ENCODE measurements around the gene TP63.

The TP63 gene

DNA sequence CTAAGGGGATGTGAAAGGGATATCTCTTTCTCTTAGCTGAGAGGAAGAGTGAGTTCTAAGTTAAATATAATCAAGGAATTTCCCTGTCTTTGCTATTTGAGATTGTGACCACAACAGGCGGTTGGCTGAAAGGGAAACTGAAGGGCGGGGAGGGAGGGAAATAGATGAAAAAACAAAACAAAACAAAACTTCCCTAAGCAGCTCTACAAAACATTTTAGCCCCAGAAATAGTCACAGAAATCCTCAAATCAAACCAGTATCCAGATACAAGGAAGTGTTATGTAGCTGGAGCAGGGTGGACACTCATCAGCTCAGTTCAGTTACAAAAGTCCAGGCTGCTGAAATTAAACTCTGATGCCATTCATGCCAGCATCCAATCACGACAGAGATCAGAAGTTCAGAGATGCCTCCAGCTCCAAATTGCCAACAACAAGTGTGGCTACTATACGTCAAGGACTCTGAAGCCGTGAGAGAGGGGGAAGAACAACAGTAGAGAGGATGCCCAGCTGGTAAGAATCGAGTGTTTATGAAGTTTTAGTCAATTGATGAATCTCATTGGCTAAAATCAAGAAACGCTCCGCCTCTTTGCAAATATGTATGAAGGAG, 319 bp upstream of the TP63 start:
- H4K20me1 ChIP-seq (ENCODE audit: insufficient read depth, low read length) = no peaks in the 10 kb centered on the region
- H2AFZ ChIP-seq (ENCODE audit: low read length) = no peak overlapping the region
- H3K9me3 ChIP-seq (ENCODE audit: low read length) = no peaks in the 10 kb centered on the region
- TF ChIP-seq EZH2 (IDR thresholded peaks at IDR 0.05; ENCODE audit: borderline replicate concordance, low read length) = no peak
- TF ChIP-seq, protein P1, sequence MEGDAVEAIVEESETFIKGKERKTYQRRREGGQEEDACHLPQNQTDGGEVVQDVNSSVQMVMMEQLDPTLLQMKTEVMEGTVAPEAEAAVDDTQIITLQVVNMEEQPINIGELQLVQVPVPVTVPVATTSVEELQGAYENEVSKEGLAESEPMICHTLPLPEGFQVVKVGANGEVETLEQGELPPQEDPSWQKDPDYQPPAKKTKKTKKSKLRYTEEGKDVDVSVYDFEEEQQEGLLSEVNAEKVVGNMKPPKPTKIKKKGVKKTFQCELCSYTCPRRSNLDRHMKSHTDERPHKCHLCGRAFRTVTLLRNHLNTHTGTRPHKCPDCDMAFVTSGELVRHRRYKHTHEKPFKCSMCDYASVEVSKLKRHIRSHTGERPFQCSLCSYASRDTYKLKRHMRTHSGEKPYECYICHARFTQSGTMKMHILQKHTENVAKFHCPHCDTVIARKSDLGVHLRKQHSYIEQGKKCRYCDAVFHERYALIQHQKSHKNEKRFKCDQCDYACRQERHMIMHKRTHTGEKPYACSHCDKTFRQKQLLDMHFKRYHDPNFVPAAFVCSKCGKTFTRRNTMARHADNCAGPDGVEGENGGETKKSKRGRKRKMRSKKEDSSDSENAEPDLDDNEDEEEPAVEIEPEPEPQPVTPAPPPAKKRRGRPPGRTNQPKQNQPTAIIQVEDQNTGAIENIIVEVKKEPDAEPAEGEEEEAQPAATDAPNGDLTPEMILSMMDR (IDR thresholded peaks at IDR 0.05; ENCODE audit: low read length) = no peak
- H3K79me2 ChIP-seq (ENCODE audit: insufficient read depth, low read length) = peaks cover 22% of the 10 kb centered on the region
- no peaks in the 10 kb centered on the region for H3K36me3 ChIP-seq (ENCODE audit: insufficient read depth, low read length)
- H3K27me3 ChIP-seq (ENCODE audit: insufficient read depth, low read length) = no peaks in the 10 kb centered on the region
- peak overlapping the region; percentile 73 for H3K27ac ChIP-seq (ENCODE audit: low read depth, low read length, poor library complexity, severe bottlenecking)
- H3K4me1 ChIP-seq (ENCODE audit: insufficient read depth, low read length, severe bottlenecking) = peaks cover 38% of the 10 kb centered on the region
- no peaks in the 10 kb centered on the region for H3K9me2 ChIP-seq (ENCODE audit: low read depth, low read length)
- peak overlapping the region; percentile 57 for H3K4me3 ChIP-seq (ENCODE audit: low read depth, low read length, poor library complexity, severe bottlenecking)
- no peaks in the 10 kb centered on the region for H3F3A ChIP-seq (ENCODE audit: insufficient read depth, low read length)
- H3K9ac ChIP-seq (ENCODE audit: low read length) = peak overlapping the region; percentile 43; the same call in 1 of the 2 replicates
- H3K4me2 ChIP-seq (ENCODE audit: low read length) = peak overlapping the region; percentile 57

- peak overlapping the region; percentile 43; the same call in 1 of the 2 replicates for H3K9ac ChIP-seq (ENCODE audit: low read length)
- peak overlapping the region; percentile 57 for H3K4me3 ChIP-seq (ENCODE audit: low read depth, low read length, poor library complexity, severe bottlenecking)
- no peaks in the 10 kb centered on the region for H3K9me2 ChIP-seq (ENCODE audit: low read depth, low read length)
- no peak for TF ChIP-seq EZH2 (IDR thresholded peaks at IDR 0.05; ENCODE audit: borderline replicate concordance, low read length)
- TF ChIP-seq, protein P1 (IDR thresholded peaks at IDR 0.05; ENCODE audit: low read length) = no peak
- no peaks in the 10 kb centered on the region for H3K27me3 ChIP-seq (ENCODE audit: insufficient read depth, low read length)
- peak overlapping the region; percentile 57 for H3K4me2 ChIP-seq (ENCODE audit: low read length)
- H3F3A ChIP-seq (ENCODE audit: insufficient read depth, low read length) = no peaks in the 10 kb centered on the region
- H2AFZ ChIP-seq (ENCODE audit: low read length) = no peak overlapping the region
- H3K4me1 ChIP-seq (ENCODE audit: insufficient read depth, low read length, severe bottlenecking) = peaks cover 38% of the 10 kb centered on the region
- H4K20me1 ChIP-seq (ENCODE audit: insufficient read depth, low read length) = no peaks in the 10 kb centered on the region
- no peaks in the 10 kb centered on the region for H3K9me3 ChIP-seq (ENCODE audit: low read length)
- peaks cover 22% of the 10 kb centered on the region for H3K79me2 ChIP-seq (ENCODE audit: insufficient read depth, low read length)
- H3K27ac ChIP-seq (ENCODE audit: low read depth, low read length, poor library complexity, severe bottlenecking) = peak overlapping the region; percentile 73
- no peaks in the 10 kb centered on the region for H3K36me3 ChIP-seq (ENCODE audit: insufficient read depth, low read length)
Observed at GRCh38 chr3:189631409-189631808, 220 bp downstream of the TP63 start.

DNA sequence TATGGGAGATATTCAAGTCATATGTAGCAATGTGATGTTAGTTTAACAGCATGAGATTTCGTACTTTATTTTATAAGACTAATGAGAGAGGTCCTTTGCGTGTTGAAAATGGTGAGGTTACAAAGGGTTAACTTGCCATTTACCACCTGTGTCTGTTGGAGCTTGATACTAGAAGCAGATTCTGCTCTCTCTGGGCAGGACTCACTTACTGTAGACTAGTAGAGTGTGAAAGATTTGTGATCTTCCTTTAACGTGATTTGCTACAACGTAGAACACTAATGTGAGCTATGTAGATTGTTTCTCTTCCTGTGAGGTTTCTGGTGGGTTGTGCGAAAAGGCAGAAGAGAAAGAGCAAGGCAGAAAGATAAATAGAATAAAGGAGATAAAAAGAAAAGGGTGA, 1.1 kb downstream of the TP63 start:
- Histone ChIP-seq H3K9ac (ENCODE audit: low read length) (peak overlapping the region; percentile 46), H4K20me1 (ENCODE audit: insufficient read depth, low read length) (no peaks in the 10 kb centered on the region), H3K36me3 (ENCODE audit: insufficient read depth, low read length) (no peaks in the 10 kb centered on the region), H3K4me3 (ENCODE audit: low read depth, low read length, poor library complexity, severe bottlenecking) (peak overlapping the region; percentile 57), H2AFZ (ENCODE audit: low read length) (no peak overlapping the region), H3K9me3 (ENCODE audit: low read length) (no peaks in the 10 kb centered on the region), H3K9me2 (ENCODE audit: low read depth, low read length) (no peaks in the 10 kb centered on the region), H3F3A (ENCODE audit: insufficient read depth, low read length) (no peaks in the 10 kb centered on the region), H3K27ac (ENCODE audit: low read depth, low read length, poor library complexity, severe bottlenecking) (peak overlapping the region; percentile 73), H3K27me3 (ENCODE audit: insufficient read depth, low read length) (no peaks in the 10 kb centered on the region), H3K4me1 (ENCODE audit: insufficient read depth, low read length, severe bottlenecking) (peaks cover 39% of the 10 kb centered on the region), H3K4me2 (ENCODE audit: low read length) (peak overlapping the region; percentile 57), H3K79me2 (ENCODE audit: insufficient read depth, low read length) (peaks cover 22% of the 10 kb centered on the region)
- TF ChIP-seq, protein P1 (IDR thresholded peaks at IDR 0.05; ENCODE audit: low read length) = no peak
- TF ChIP-seq EZH2 (IDR thresholded peaks at IDR 0.05; ENCODE audit: borderline replicate concordance, low read length) = no peak
